K562 (cell line): ENCODE data around the gene LGI4. TPM values are rescaled to one million over a fixed set of nuclear protein-coding genes. Genes with fewer than 3 reads are reported as not detected.

Experiments
- ATAC-seq: fragments of 200-7000 bp; cut with Tn5 transposase; 3 replicates; pipeline ENCODE4 v1.9.1; 2020; ENCODE audit warnings: moderate library complexity
- BruUV-seq: library from RNA; stranded (reverse); fragments of 400-500 nt; replicated peaks from 2 replicates; lab custom pipeline; 2021; lab: Mats Ljungman, UMichigan
- CTCF ChIA-PET: fragments of 300-600 bp; formaldehyde crosslinking; extraction: SDS; loops from one replicate; lab custom pipeline; 2021; ENCODE audit warnings: low intra/inter-chr PET ratio; lab: Yijun Ruan, JAX
- POLR2A ChIA-PET: fragments of 300-600, 350-650 bp; sonication (Branson Sonifier 250); formaldehyde crosslinking; extraction: SDS; loops from one replicate; lab custom pipeline; 2021; ENCODE audit warnings: antibody characterized with exemption, inconsistent platforms; lab: Yijun Ruan, JAX
- DNase-seq, 4 experiments: peaks; one replicate each; pipeline versions ENCODE4 v3.0.0 to v3.0.0-alpha.2; 2011 to 2018; ENCODE audit warnings: low spot score in 3 of 4, mixed read lengths in 3 of 4; ENCODE audit errors: extremely low read depth in 1 of 4
- FAIRE-seq: peaks from 2 replicates; lab custom pipeline; 2011; peaks lifted over from hg19 to GRCh38; lab: Jason Lieb, UNC
- H2AFZ ChIP-seq: 2 replicates; pipeline ENCODE4 v1.6.0; 2011; ENCODE audit warnings: low read depth, low read length, control low read depth, inconsistent platforms
- H3K27ac ChIP-seq: fragments of 200-600 bp; 3 replicates; pipeline ENCODE4 v1.8.0; 2011; ENCODE audit warnings: low read depth, mild to moderate bottlenecking, control low read depth, inconsistent platforms, low read length, moderate library complexity, mixed read lengths; ENCODE audit errors: extremely low read depth
- H3K27me3 ChIP-seq, 2 experiments: fragments of 300-600 bp in 1 of 2; 2 replicates in 1 of 2; 3 replicates in 1 of 2; pipeline versions ENCODE4 v1.6.0 to v1.8.0; 2011; ENCODE audit warnings: inconsistent platforms in 2 of 2, low read length in 2 of 2, mild to moderate bottlenecking in 1 of 2, mixed read lengths in 1 of 2, moderate library complexity in 1 of 2; ENCODE audit not compliant: control insufficient read depth in 2 of 2, insufficient read depth in 2 of 2
- H3K36me3 ChIP-seq: fragments of 300-600 bp; 3 replicates; pipeline ENCODE4 v1.8.0; 2011; ENCODE audit warnings: mild to moderate bottlenecking, low read length, inconsistent platforms; ENCODE audit not compliant: control insufficient read depth, insufficient read depth
- H3K4me1 ChIP-seq, 2 experiments: fragments of 200-600 bp in 1 of 2; replicated peaks in 1 of 2; 2 replicates in 1 of 2; 3 replicates in 1 of 2; pipeline versions ENCODE4 v1.5.1 to v1.8.0; 2011; ENCODE audit warnings: inconsistent platforms in 2 of 2, low read length in 2 of 2, mild to moderate bottlenecking in 1 of 2, mixed read lengths in 1 of 2, moderate library complexity in 1 of 2; ENCODE audit not compliant: control insufficient read depth in 2 of 2, insufficient read depth in 2 of 2
- H3K4me2 ChIP-seq: 2 replicates; pipeline ENCODE4 v1.6.1; 2011; ENCODE audit warnings: low read length, control low read depth, inconsistent platforms, mixed read lengths; ENCODE audit not compliant: insufficient read depth
- H3K4me3 ChIP-seq: fragments of 200-600 bp; sonication (generic), shearing (Covaris generic); 2 replicates; pipeline ENCODE4 v1.5.1; 2016; ENCODE audit warnings: control low read depth, inconsistent platforms
- H3K79me2 ChIP-seq: fragments of 200-600 bp; 3 replicates; pipeline ENCODE4 v1.8.0; 2011; ENCODE audit warnings: low read length, inconsistent platforms; ENCODE audit not compliant: control insufficient read depth, insufficient read depth
- H3K9ac ChIP-seq, 2 experiments: 2 replicates each; pipeline versions ENCODE4 v1.6.0 to v1.6.1; 2011; ENCODE audit warnings: low read depth in 2 of 2, low read length in 2 of 2, control low read depth in 1 of 2, inconsistent platforms in 1 of 2, mild to moderate bottlenecking in 1 of 2, mixed read lengths in 1 of 2; ENCODE audit not compliant: insufficient read depth in 1 of 2
- H3K9me1 ChIP-seq: one replicate; pipeline ENCODE4 v1.6.0; 2011; ENCODE audit warnings: inconsistent platforms, mild to moderate bottlenecking, low read length, moderate library complexity; ENCODE audit not compliant: control insufficient read depth, insufficient read depth
- H3K9me3 ChIP-seq: replicated peaks from 2 replicates; pipeline ENCODE4 v1.5.1; 2011; ENCODE audit warnings: low read depth, low read length, inconsistent platforms; ENCODE audit not compliant: control insufficient read depth, insufficient read depth
- H4K20me1 ChIP-seq: replicated peaks from 2 replicates; pipeline ENCODE4 v1.6.1; 2011; ENCODE audit warnings: low read length, inconsistent platforms, mixed read lengths; ENCODE audit not compliant: control insufficient read depth, insufficient read depth
- E2F3 ChIP-seq: fragments of 250-450 bp; sonication (Bioruptor Pico); IDR thresholded peaks from 2 replicates; pipeline ENCODE4 v1.4.0; 2020; ENCODE audit warnings: mild to moderate bottlenecking
- E2F4 ChIP-seq: sonication (generic); formaldehyde crosslinking; IDR thresholded peaks from 2 replicates; pipeline ENCODE4 v1.8.0; 2022; ENCODE audit warnings: mild to moderate bottlenecking, low read depth, missing genetic modification reagents
- POLR2G ChIP-seq: fragments of 200-400 bp; formaldehyde crosslinking; IDR thresholded peaks from 2 replicates; pipeline ENCODE4 v1.6.1; 2017; ENCODE audit warnings: low read depth, mild to moderate bottlenecking, antibody characterized with exemption, low read length, moderate library complexity
- RBFOX2 ChIP-seq: fragments of 200-400 bp; formaldehyde crosslinking; IDR thresholded peaks from 2 replicates; pipeline ENCODE4 v1.6.1; 2017; ENCODE audit warnings: low read depth, mild to moderate bottlenecking, low read length, moderate library complexity
- WGBS: fragments of 100-300 bp; shearing (Covaris generic); methylation state at CpG from one replicate; pipeline ENCODE4 v1.1.6; 2016; ENCODE audit warnings: low coverage, mixed read lengths; ENCODE audit not compliant: insufficient coverage; ENCODE audit errors: missing lambda C conversion rate; 5-methylcytosine and 5-hydroxymethylcytosine counted together
- in situ Hi-C: fragments of 300-500 bp; cut with MboI; formaldehyde crosslinking; loops from 4 replicates; pipeline ENCODE4 v1.15.0; 2018; ENCODE audit warnings: inconsistent platforms, mixed read lengths
- intact Hi-C: fragments of 100-400 bp; cut with micrococcal nuclease; formaldehyde crosslinking; loops from 2 replicates; pipeline ENCODE4 v1.14.2; 2022
- polyA plus RNA-seq, 8 experiments: library from polyadenylated mRNA; depleted of rRNA in 4 of 8; stranded (reverse) in 5 of 8; unstranded in 3 of 8; fragments of >200 nt; fragmentation: Nextera tagmentation in 2 of 8; fragmentation: Illumina TruSeq in 1 of 8; extraction: Ambion mirVana in 2 of 8; extraction: Trizol in 1 of 8; gene quantifications; 2 replicates each; pipeline versions ENCODE4 v1.2.1 to v1.2.3, GENCODE V29; 2011 to 2014; ENCODE audit warnings: inconsistent platforms in 1 of 8, missing spikeins in 1 of 8
- total RNA-seq, 7 experiments: library from RNA; depleted of rRNA in 6 of 7; stranded (reverse); fragments of >200 nt in 6 of 7; fragmentation: Illumina TruSeq in 2 of 7; extraction: Trizol in 2 of 7; gene quantifications; 2 replicates each; pipeline versions ENCODE4 v1.2.1 to v1.2.3, GENCODE V29; 2011 to 2021; ENCODE audit warnings: low replicate concordance in 1 of 7
- TF ChIP-seq, protein P1 (sequence below): fragments of 450-650 bp; IDR thresholded peaks from 2 replicates; pipeline ENCODE4 v1.7.1; 2018; ENCODE audit warnings: mild to moderate bottlenecking, low read depth; ENCODE audit not compliant: partially characterized antibody

The LGI4 gene
- total and polyA plus RNA-seq, 9 of the 15 experiments (the other 6 are each of a cell fraction or from before 2014, with no cell fraction given), result 0.14 to 0.30 (median 0.24) TPM; not detected in 4

GRCh38 chr19:35170359-35171061 lies 35.7 kb upstream of the LGI4 start (continued):
- TF ChIP-seq, protein P1, sequence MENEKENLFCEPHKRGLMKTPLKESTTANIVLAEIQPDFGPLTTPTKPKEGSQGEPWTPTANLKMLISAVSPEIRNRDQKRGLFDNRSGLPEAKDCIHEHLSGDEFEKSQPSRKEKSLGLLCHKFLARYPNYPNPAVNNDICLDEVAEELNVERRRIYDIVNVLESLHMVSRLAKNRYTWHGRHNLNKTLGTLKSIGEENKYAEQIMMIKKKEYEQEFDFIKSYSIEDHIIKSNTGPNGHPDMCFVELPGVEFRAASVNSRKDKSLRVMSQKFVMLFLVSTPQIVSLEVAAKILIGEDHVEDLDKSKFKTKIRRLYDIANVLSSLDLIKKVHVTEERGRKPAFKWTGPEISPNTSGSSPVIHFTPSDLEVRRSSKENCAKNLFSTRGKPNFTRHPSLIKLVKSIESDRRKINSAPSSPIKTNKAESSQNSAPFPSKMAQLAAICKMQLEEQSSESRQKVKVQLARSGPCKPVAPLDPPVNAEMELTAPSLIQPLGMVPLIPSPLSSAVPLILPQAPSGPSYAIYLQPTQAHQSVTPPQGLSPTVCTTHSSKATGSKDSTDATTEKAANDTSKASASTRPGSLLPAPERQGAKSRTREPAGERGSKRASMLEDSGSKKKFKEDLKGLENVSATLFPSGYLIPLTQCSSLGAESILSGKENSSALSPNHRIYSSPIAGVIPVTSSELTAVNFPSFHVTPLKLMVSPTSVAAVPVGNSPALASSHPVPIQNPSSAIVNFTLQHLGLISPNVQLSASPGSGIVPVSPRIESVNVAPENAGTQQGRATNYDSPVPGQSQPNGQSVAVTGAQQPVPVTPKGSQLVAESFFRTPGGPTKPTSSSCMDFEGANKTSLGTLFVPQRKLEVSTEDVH, result peak; percentile 15

- intact Hi-C loops (loop anchor here (5.0 kb wide), 2 partner anchors 38 to 78 kb away; partner anchors contain the start of gene LSR), in situ Hi-C loops (no loop called here)
- ATAC-seq (no peak), DNase-seq (no peak), FAIRE-seq (no peak)
- Histone ChIP-seq H3K27me3 (no peaks in the 10 kb centered on the region; a peak in 1 of 5 replicates), H3K36me3 (peaks cover 77% of the 10 kb centered on the region), H3K4me1 (peaks cover 40 to 49% of the 10 kb centered on the region in 2 experiments), H3K9ac (no peak overlapping the region), H3K79me2 (peaks cover 13% of the 10 kb centered on the region; the same call in 2 of the 3 replicates), H3K9me3 (peaks cover 12% of the 10 kb centered on the region; the same call in 1 of the 2 replicates), H3K27ac (no peak overlapping the region), H3K9me1 (no peaks in the 10 kb centered on the region), H3K4me3 (no peak overlapping the region), H4K20me1 (no peaks in the 10 kb centered on the region), H3K4me2 (no peak overlapping the region), H2AFZ (no peak overlapping the region)
- CTCF ChIA-PET, result no interaction called here
- peak; percentile 54 for TF ChIP-seq RBFOX2
- peak; percentile 47 for TF ChIP-seq POLR2G
- TF ChIP-seq E2F4, result no peak
- TF ChIP-seq E2F3 (CRISPR knock-in tag), result no peak
- no TSS peak for BruUV-seq
- WGBS, result 83% methylated on average over 16 of the region's 18 CpGs
- POLR2A ChIA-PET, result interaction anchor here (0.6 to 1.6 kb wide), 6 partner anchors 8 to 551 kb away, joined by 3 to 4 read pairs (median 4); no protein-coding TSS in a partner anchor
These were observed 34.5 kb upstream of the LGI4 start for GRCh38 chr19:35169221-35169995.
